Natural killer cell treated with Interleukin-12 subunit alpha and Interleukin-12 subunit beta and Interleukin-15 and Interleukin-18, amount 100 ng/mL, for 72 hours (primary cell): ENCODE data around the gene USP47. TPM values are rescaled to one million over a fixed set of nuclear protein-coding genes. Genes with fewer than 3 reads are reported as not detected.

Experiments
- ATAC-seq, 2 donors: fragments of 150-1000 bp; cut with Tn5 transposase in 1 of 2; sonication (Bioruptor Pico), chemical (Tn5 transposase) in 1 of 2; 2 replicates each; pipeline ENCODE4 v1.10.0; 2021
- DNase-seq: peaks from one replicate; pipeline ENCODE4 v3.0.0; 2022; ENCODE audit warnings: low spot score
- H3K27ac Mint-ChIP-seq, 2 donors: 1 replicate in 1 of 2; 2 replicates in 1 of 2; pipeline ENCODE4 v1.8.0; 2022; ENCODE audit warnings: mixed read lengths in 2 of 2, mild to moderate bottlenecking in 1 of 2, moderate library complexity in 1 of 2
- H3K27me3 Mint-ChIP-seq, 2 donors: 1 replicate in 1 of 2; 2 replicates in 1 of 2; pipeline ENCODE4 v1.8.0; 2022; ENCODE audit warnings: mixed read lengths in 2 of 2
- H3K36me3 Mint-ChIP-seq: one replicate; pipeline ENCODE4 v1.8.0; 2022; ENCODE audit warnings: mixed read lengths
- H3K4me1 Mint-ChIP-seq, 2 donors: 1 replicate in 1 of 2; 2 replicates in 1 of 2; pipeline ENCODE4 v1.8.0; 2022; ENCODE audit warnings: low read depth in 2 of 2, mixed read lengths in 2 of 2, mild to moderate bottlenecking in 1 of 2
- H3K4me3 Mint-ChIP-seq: one replicate; pipeline ENCODE4 v1.8.0; 2022; ENCODE audit warnings: mixed read lengths
- H3K9me3 Mint-ChIP-seq: 2 replicates; pipeline ENCODE4 v1.8.0; 2022; ENCODE audit warnings: mixed read lengths
- total RNA-seq, 2 donors: library from RNA; stranded (reverse); gene quantifications; one replicate each; pipeline ENCODE4 v1.2.3, GENCODE V29; 2022

USP47 gene
- total RNA-seq, 2 donors from 2014 or later: 61.7 to 61.8 TPM

GRCh38 chr11:12007769-12008737 lies 166.3 kb downstream of the USP47 start, which contains the start of gene DKK3:
DKK3 (minus strand) TSS chr11:12008626; CDS start chr11:12008582, 44 bp downstream.
- DNase-seq (no peak), ATAC-seq (no peak)
- Mint-ChIP-seq H3K4me3 (peak within 1 kb of the TSS; percentile 73), H3K36me3 (no peaks in the 10 kb centered on the region), H3K27me3 (peaks cover 57 to 77% of the 10 kb centered on the region in 2 donors), H3K27ac (no peak within 1 kb of the TSS), H3K4me1 (peaks cover 0 to 4% of the 10 kb centered on the region in 2 donors), H3K9me3 (no peaks in the 10 kb centered on the region)

Other genes with a start within 250 kb of the USP47 start
- under 1 TPM; 0.29 to 0.73 TPM for gene GALNT18, start 220.0 kb upstream of the USP47 start, total RNA-seq
- gene DKK3, start 166.7 kb downstream of the USP47 start, total RNA-seq: not detected